ENCODE results near the gene SCAF8. TPM values are rescaled to one million over a fixed set of nuclear protein-coding genes. Genes with fewer than 3 reads are reported as not detected.
A peak's percentile ranks its signal among the peaks of the same experiment; 100 is the strongest.

The SCAF8 gene
- total and polyA plus RNA-seq, 2 experiments from 2014 or later = 10.3 to 22.3 TPM

GRCh38 chr6:154736618-154737259, 3.5 kb downstream of the SCAF8 start:
- Histone ChIP-seq H3F3A (ENCODE audit: insufficient read depth) (peaks cover 20% of the 10 kb centered on the region), H3K4me2 (ENCODE audit: unreplicated experiment) (no peak overlapping the region), H3K9me2 (ENCODE audit: insufficient read depth) (no peaks in the 10 kb centered on the region), H3K79me2 (ENCODE audit: insufficient read depth) (peaks cover 77% of the 10 kb centered on the region), H3K9me3 (ENCODE audit: low read depth) (no peaks in the 10 kb centered on the region), H3K4me1 (ENCODE audit: insufficient read depth) (peaks cover 39% of the 10 kb centered on the region), H3K27ac (no peak overlapping the region), H4K20me1 (ENCODE audit: insufficient read depth) (peaks cover 14% of the 10 kb centered on the region; the same call in 1 of the 2 replicates), H3K36me3 (ENCODE audit: low read depth) (no peaks in the 10 kb centered on the region), H3K27me3 (replicated peaks; ENCODE audit: insufficient read depth) (no peaks in the 10 kb centered on the region), H3K4me3 (no peak overlapping the region), H2AFZ (no peak overlapping the region), H3K9ac (0 out of 2 replicates have a peak overlapping the region, but pooled peaks have one; percentile 2)
- no peak for DNase-seq
- in situ Hi-C loops (cut with MboI) = no loop called here
- no peak for TF ChIP-seq EZH2phosphoT487 (IDR thresholded peaks at IDR 0.05; ENCODE audit: insufficient read depth, low read depth)
- no peak for TF ChIP-seq EZH2 (IDR thresholded peaks at IDR 0.05; ENCODE audit: insufficient read depth, poor library complexity, severe bottlenecking)
- WGBS, 2 experiments (ENCODE audit: low coverage in 1 of 2, low lambda C conversion rate in 2 of 2, missing lambda C conversion rate in 2 of 2) = 65% methylated on average over 4 of the region's 4 CpGs

GRCh38 chr6:154737424-154737823, 4.2 kb downstream of the SCAF8 start:
- in situ Hi-C loops (cut with MboI) = no loop called here
- H3F3A ChIP-seq (ENCODE audit: insufficient read depth) = peaks cover 13% of the 10 kb centered on the region
- no peaks in the 10 kb centered on the region for H3K36me3 ChIP-seq (ENCODE audit: low read depth)
- peaks cover 36% of the 10 kb centered on the region for H3K4me1 ChIP-seq (ENCODE audit: insufficient read depth)
- H3K4me3 ChIP-seq = no peak overlapping the region
- DNase-seq = no peak
- H3K27me3 ChIP-seq (replicated peaks; ENCODE audit: insufficient read depth) = no peaks in the 10 kb centered on the region
- H3K9ac ChIP-seq = no peak overlapping the region
- H3K4me2 ChIP-seq (ENCODE audit: unreplicated experiment) = no peak overlapping the region
- H4K20me1 ChIP-seq (ENCODE audit: insufficient read depth) = peaks cover 21% of the 10 kb centered on the region; the same call in 1 of the 2 replicates
- no peak overlapping the region for H3K27ac ChIP-seq
- WGBS, 2 experiments (ENCODE audit: low coverage in 1 of 2, low lambda C conversion rate in 2 of 2, missing lambda C conversion rate in 2 of 2) = 94 to 97% methylated on average over 9 of the region's 9 CpGs
- H3K9me3 ChIP-seq (ENCODE audit: low read depth) = no peaks in the 10 kb centered on the region
- TF ChIP-seq EZH2phosphoT487 (IDR thresholded peaks at IDR 0.05; ENCODE audit: insufficient read depth, low read depth) (no peak), EZH2 (IDR thresholded peaks at IDR 0.05; ENCODE audit: insufficient read depth, poor library complexity, severe bottlenecking) (no peak)
- no peak overlapping the region for H2AFZ ChIP-seq
- peaks cover 84% of the 10 kb centered on the region for H3K79me2 ChIP-seq (ENCODE audit: insufficient read depth)
- H3K9me2 ChIP-seq (ENCODE audit: insufficient read depth) = no peaks in the 10 kb centered on the region

- DNase-seq = peak; percentile 37
- Histone ChIP-seq H4K20me1 (ENCODE audit: insufficient read depth) (peaks cover 31% of the 10 kb centered on the region), H3K79me2 (ENCODE audit: insufficient read depth) (peaks cover 95% of the 10 kb centered on the region), H3K27me3 (replicated peaks; ENCODE audit: insufficient read depth) (no peaks in the 10 kb centered on the region), H3K4me3 (no peak overlapping the region), H3K9me3 (ENCODE audit: low read depth) (no peaks in the 10 kb centered on the region), H3K4me1 (ENCODE audit: insufficient read depth) (peaks cover 36% of the 10 kb centered on the region), H3K9me2 (ENCODE audit: insufficient read depth) (no peaks in the 10 kb centered on the region), H3K9ac (no peak overlapping the region; the same call in 1 of the 2 replicates), H2AFZ (no peak overlapping the region), H3K4me2 (ENCODE audit: unreplicated experiment) (peak overlapping the region; percentile 32), H3K36me3 (ENCODE audit: low read depth) (no peaks in the 10 kb centered on the region), H3K27ac (peak overlapping the region; percentile 23; the same call in 1 of the 2 replicates), H3F3A (ENCODE audit: insufficient read depth) (peaks cover 10% of the 10 kb centered on the region)
- in situ Hi-C loops (cut with MboI) = no loop called here
- 56 to 63% methylated on average over 3 of the region's 3 CpGs for WGBS, 2 experiments (ENCODE audit: low coverage in 1 of 2, low lambda C conversion rate in 2 of 2, missing lambda C conversion rate in 2 of 2)
- no peak for TF ChIP-seq EZH2phosphoT487 (IDR thresholded peaks at IDR 0.05; ENCODE audit: insufficient read depth, low read depth)
- TF ChIP-seq EZH2 (IDR thresholded peaks at IDR 0.05; ENCODE audit: insufficient read depth, poor library complexity, severe bottlenecking) = no peak
Measured at GRCh38 chr6:154738551-154738961, 5.3 kb downstream of the SCAF8 start.

- in situ Hi-C loops (cut with MboI) = no loop called here
- Histone ChIP-seq H2AFZ (no peak overlapping the region), H3K4me1 (ENCODE audit: insufficient read depth) (peaks cover 26% of the 10 kb centered on the region), H3K9ac (no peak overlapping the region), H4K20me1 (ENCODE audit: insufficient read depth) (peaks cover 40% of the 10 kb centered on the region), H3K4me3 (no peak overlapping the region), H3K27ac (no peak overlapping the region), H3K27me3 (replicated peaks; ENCODE audit: insufficient read depth) (no peaks in the 10 kb centered on the region), H3K9me2 (ENCODE audit: insufficient read depth) (no peaks in the 10 kb centered on the region), H3K4me2 (ENCODE audit: unreplicated experiment) (no peak overlapping the region), H3K79me2 (ENCODE audit: insufficient read depth) (peaks cover 100% of the 10 kb centered on the region), H3K9me3 (ENCODE audit: low read depth) (no peaks in the 10 kb centered on the region), H3F3A (ENCODE audit: insufficient read depth) (no peaks in the 10 kb centered on the region), H3K36me3 (ENCODE audit: low read depth) (no peaks in the 10 kb centered on the region)
- WGBS, 2 experiments (ENCODE audit: low coverage in 1 of 2, low lambda C conversion rate in 2 of 2, missing lambda C conversion rate in 2 of 2) = 89 to 93% methylated on average over 5 of the region's 5 CpGs
- TF ChIP-seq EZH2 (IDR thresholded peaks at IDR 0.05; ENCODE audit: insufficient read depth, poor library complexity, severe bottlenecking) = no peak
- no peak for TF ChIP-seq EZH2phosphoT487 (IDR thresholded peaks at IDR 0.05; ENCODE audit: insufficient read depth, low read depth)
- no peak for DNase-seq
Measured at GRCh38 chr6:154740658-154741057, 7.4 kb downstream of the SCAF8 start.
